Lower leg skin (tissue), 4 donors: ENCODE data around the gene MBOAT1. TPM values are rescaled to one million over a fixed set of nuclear protein-coding genes. Genes with fewer than 3 reads are reported as not detected.

Source experiments
- DNase-seq, 2 donors: peaks; one replicate each; pipeline ENCODE4 v3.0.0-alpha.2; 2019; ENCODE audit warnings: low spot score in 2 of 2
- H3K4me3 ChIP-seq: fragments of 200-600 bp; sonication (generic); 2 replicates; pipeline ENCODE4 v1.5.1; 2017; ENCODE audit warnings: mild to moderate bottlenecking, low read depth; ENCODE audit not compliant: poor library complexity, severe bottlenecking
- POLR2A ChIP-seq, 2 donors: fragments of 450-650 bp; IDR thresholded peaks; one replicate each; pipeline ENCODE4 v1.6.1; 2016 to 2017; ENCODE audit warnings: antibody characterized with exemption in 2 of 2, mild to moderate bottlenecking in 1 of 2, moderate library complexity in 1 of 2
- WGBS, 2 donors: methylation state at CpG; one replicate each; pipeline ENCODE4 v1.1.5; 2018; 5-methylcytosine and 5-hydroxymethylcytosine counted together
- intact Hi-C: fragments of 100-400 bp; cut with DNase I; formaldehyde crosslinking; loops from one replicate; pipeline ENCODE4 v1.15.0; 2023; ENCODE audit warnings: low total_unique reads
- total RNA-seq, 4 donors: library from RNA; depleted of rRNA; stranded (reverse); fragments of >200 nt; gene quantifications; one replicate each; pipeline ENCODE4 v1.1.0, GENCODE V29; 2016
- TF ChIP-seq, protein P1 (sequence below), 3 donors: fragments of 450-650 bp; IDR thresholded peaks; one replicate each; pipeline ENCODE4 v1.5.1; 2016; ENCODE audit warnings: antibody characterized with exemption in 3 of 3, mild to moderate bottlenecking in 3 of 3, moderate library complexity in 2 of 3

Gene MBOAT1, protein sequence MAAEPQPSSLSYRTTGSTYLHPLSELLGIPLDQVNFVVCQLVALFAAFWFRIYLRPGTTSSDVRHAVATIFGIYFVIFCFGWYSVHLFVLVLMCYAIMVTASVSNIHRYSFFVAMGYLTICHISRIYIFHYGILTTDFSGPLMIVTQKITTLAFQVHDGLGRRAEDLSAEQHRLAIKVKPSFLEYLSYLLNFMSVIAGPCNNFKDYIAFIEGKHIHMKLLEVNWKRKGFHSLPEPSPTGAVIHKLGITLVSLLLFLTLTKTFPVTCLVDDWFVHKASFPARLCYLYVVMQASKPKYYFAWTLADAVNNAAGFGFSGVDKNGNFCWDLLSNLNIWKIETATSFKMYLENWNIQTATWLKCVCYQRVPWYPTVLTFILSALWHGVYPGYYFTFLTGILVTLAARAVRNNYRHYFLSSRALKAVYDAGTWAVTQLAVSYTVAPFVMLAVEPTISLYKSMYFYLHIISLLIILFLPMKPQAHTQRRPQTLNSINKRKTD
- 1 to 10 TPM; 5.8 to 8.2 (median 6.6) TPM for total RNA-seq

DNA sequence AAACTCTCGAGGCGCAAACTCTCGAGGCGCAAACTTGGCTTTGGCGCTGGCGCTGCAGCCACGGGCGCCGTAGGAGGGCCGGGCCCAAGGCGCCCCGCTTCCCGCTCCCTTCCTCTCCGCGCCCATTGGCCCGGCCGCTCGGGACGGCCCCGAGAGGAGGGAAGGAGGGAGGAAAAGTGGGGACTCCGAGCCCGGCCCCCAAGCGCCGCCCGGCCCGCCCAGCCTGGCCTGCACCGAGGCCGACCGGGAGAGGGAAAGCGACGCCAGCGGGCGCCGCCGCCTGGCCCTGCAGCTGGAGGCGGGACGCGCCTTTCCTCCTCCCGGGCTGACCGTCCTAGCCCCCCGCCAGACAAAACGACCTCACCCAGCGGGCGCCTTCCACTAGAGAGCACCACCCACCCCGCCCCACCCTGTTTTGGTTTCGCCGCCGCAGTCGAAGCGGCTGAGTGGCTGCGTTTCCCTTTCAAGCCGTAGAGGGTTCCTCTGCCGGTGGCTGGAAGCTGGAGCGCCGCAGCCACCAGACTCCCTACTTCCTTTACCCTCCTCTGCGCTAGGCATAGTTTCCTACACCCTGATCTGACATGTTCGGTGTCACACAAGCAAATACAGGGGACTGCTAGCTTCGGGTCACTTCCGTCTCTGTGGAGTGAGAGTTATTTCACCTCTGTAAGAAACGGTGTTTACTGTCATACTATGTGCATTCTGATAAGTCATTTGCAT lies at the start of gene MBOAT1:
TSS of gene MBOAT1 (minus strand) at position 78 of the 720 bp plus-strand sequence. CDS start 235 bp downstream, outside the sequence.
- intact Hi-C loops = no loop called here
- H3K4me3 ChIP-seq = peak within 1 kb of the TSS; percentile 67
- WGBS, 2 donors = 0 to 1% methylated on average over 14 to 53 of the region's 60 CpGs
- peak; percentile 84 to 97 for DNase-seq
- TF ChIP-seq, protein P1, sequence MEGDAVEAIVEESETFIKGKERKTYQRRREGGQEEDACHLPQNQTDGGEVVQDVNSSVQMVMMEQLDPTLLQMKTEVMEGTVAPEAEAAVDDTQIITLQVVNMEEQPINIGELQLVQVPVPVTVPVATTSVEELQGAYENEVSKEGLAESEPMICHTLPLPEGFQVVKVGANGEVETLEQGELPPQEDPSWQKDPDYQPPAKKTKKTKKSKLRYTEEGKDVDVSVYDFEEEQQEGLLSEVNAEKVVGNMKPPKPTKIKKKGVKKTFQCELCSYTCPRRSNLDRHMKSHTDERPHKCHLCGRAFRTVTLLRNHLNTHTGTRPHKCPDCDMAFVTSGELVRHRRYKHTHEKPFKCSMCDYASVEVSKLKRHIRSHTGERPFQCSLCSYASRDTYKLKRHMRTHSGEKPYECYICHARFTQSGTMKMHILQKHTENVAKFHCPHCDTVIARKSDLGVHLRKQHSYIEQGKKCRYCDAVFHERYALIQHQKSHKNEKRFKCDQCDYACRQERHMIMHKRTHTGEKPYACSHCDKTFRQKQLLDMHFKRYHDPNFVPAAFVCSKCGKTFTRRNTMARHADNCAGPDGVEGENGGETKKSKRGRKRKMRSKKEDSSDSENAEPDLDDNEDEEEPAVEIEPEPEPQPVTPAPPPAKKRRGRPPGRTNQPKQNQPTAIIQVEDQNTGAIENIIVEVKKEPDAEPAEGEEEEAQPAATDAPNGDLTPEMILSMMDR (IDR thresholded peaks at IDR 0.05) = no peak
- TF ChIP-seq POLR2A (IDR thresholded peaks at IDR 0.05) = peak in 1 of 2 donors; percentile 76

DNA sequence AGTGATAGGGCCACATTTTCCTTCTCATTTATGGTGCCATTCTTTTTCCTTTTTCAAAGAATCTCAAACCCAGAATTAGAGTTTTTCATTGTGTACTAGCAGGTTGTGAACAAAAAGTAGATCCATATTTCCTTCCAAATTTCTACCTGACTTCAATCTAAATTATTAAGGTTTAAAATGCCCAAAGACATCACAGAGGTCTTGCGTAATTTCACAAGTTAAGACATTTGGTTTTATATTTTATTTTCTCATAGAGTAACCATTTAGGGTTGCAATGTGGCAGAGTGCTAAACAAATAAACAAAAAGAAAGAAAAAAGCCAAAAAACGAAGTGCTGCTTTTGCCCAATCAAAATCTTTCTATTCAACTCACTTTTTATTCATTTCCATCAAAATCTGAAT lies 49.4 kb upstream of the MBOAT1 start:
- DNase-seq = no peak
- WGBS, 2 donors = 79 to 84% methylated on average over 2 of the region's 2 CpGs
- TF ChIP-seq, protein P1 (IDR thresholded peaks at IDR 0.05) = no peak
- no peak for TF ChIP-seq POLR2A (IDR thresholded peaks at IDR 0.05)
- intact Hi-C loops = no loop called here
- H3K4me3 ChIP-seq = no peak overlapping the region

DNA sequence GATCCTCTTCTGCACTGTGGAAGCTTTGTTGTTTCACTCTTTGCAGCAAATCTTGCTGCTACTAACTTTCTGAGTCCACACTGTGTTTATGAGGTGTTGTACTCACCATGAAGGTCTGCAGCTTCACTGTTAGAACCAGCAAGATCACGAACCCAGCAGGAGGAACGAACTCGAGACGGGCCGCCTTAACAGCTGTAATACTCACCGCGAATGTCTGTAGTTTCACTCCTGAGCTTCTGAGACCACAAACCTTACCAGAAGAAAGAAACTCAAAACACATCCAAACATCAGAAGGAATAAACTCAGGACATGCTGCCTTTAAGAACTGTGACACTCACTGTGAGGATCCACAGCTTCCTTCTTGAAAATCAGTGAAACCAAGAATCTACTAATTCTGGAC lies 48.1 kb upstream of the MBOAT1 start:
- TF ChIP-seq, protein P1 (IDR thresholded peaks at IDR 0.05) = no peak
- no peak for TF ChIP-seq POLR2A (IDR thresholded peaks at IDR 0.05)
- DNase-seq = no peak
- H3K4me3 ChIP-seq = no peak overlapping the region
- WGBS, 2 donors = 92 to 96% methylated on average over 7 of the region's 7 CpGs
- intact Hi-C loops = no loop called here

DNA sequence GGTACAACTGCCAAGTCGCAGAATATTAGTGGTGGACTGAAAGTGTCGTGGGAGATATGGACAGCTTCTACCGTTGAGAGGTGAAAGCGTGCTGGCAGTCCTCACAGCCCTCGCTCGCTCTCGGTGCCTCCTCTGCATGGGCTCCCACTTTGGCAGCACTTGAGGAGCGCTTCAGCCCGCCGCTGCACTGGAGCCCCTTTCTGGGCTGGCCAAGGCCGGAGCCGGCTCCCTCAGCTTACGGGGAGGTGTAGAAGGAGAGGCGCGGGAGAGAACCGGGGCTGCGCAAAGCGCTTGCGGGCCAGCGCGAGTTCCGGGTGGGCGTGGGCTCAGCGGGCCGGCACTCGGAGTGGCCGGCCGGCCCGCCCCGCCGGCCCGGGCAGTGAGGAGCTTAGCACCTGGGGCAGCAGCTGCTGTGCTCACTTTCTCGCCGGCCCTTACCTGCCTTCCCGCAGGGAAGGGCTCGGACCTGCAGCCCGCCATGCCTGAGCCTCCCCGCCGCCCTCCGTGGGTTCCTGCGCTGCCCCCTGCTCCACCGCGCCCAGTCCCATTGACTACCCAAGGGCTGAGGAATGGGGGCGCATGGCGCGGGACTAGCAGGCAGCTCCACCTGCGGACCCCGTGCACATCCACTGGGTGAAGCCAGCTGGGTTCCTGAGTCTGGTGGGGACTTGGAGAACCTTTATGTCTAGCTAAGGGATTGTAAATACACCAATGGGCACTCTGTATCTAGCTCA lies 47.2 kb upstream of the MBOAT1 start:
- DNase-seq = no peak

DNA sequence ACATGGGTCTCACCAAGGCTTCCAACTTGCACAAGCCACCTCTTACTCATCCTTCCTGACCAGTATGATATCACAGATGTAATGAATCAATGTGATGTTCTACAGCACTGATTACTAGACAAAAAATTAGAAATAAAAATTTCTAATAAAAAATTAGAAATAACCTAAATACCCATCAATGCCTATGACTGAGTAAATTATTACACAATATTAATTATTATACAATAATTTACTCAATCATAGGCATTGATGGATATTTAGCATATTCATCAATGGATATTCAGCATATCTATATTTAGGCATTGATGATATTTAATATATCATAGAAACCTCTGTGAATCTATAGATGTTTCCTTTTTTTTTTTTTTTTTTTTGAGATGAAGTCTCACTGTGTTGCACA lies 43.2 kb upstream of the MBOAT1 start:
- TF ChIP-seq, protein P1 (IDR thresholded peaks at IDR 0.05) = no peak
- TF ChIP-seq POLR2A (IDR thresholded peaks at IDR 0.05) = no peak
- no peak overlapping the region for H3K4me3 ChIP-seq
- intact Hi-C loops = no loop called here
- no peak for DNase-seq

More for the DNA sequence above, 47.2 kb upstream of the MBOAT1 start:
- WGBS, 2 donors = 96 to 99% methylated on average over 29 to 47 of the region's 48 CpGs
- no peak for TF ChIP-seq POLR2A (IDR thresholded peaks at IDR 0.05)
- TF ChIP-seq, protein P1 (IDR thresholded peaks at IDR 0.05) = no peak
- H3K4me3 ChIP-seq = no peak overlapping the region
- intact Hi-C loops = no loop called here
